Measurements from ENCODE around the gene M6PR.
"Not testable (repeated sequence)": the region's sequence is repeated elsewhere in the genome, so short reads cannot be mapped to it uniquely, and the experiment has no call there.

DNA sequence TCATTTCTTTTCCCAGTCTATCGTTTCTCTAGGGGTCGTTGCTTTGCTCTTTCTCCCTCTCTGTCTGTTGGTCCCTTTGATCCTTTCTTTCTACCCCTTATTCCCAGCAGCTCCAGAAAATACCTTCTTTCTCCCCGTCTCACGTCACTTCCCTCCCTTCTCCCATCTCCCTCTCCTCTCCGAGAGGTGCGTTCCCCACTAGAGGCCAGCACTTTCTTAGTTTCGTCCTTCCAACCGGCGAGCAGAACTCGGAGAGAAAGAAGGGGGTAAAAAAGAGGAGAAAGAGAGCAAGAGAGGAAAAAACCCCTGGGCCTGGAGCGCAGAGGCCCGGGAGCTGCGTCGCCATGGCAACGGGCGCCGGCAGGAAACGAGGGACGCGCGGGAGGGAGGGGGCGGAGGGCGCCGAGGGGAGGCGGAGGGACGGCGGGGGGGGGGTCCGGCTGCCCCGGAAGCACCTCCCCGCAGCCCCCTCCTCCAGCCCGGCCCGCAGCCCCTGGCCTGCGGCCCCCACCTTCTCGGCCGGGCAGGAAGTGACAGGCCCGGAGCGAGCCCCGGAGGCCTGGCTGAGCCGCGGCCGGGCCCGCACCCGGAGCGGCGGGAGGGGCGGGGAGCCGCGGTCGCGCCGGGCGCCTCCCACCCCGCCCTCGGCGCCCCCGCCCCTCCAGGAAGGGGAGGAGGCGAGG is 35.3 kb downstream of the M6PR start, which contains the start of gene PHC1:
- TF ChIP-seq, protein P1, sequence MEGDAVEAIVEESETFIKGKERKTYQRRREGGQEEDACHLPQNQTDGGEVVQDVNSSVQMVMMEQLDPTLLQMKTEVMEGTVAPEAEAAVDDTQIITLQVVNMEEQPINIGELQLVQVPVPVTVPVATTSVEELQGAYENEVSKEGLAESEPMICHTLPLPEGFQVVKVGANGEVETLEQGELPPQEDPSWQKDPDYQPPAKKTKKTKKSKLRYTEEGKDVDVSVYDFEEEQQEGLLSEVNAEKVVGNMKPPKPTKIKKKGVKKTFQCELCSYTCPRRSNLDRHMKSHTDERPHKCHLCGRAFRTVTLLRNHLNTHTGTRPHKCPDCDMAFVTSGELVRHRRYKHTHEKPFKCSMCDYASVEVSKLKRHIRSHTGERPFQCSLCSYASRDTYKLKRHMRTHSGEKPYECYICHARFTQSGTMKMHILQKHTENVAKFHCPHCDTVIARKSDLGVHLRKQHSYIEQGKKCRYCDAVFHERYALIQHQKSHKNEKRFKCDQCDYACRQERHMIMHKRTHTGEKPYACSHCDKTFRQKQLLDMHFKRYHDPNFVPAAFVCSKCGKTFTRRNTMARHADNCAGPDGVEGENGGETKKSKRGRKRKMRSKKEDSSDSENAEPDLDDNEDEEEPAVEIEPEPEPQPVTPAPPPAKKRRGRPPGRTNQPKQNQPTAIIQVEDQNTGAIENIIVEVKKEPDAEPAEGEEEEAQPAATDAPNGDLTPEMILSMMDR (IDR thresholded peaks at IDR 0.05; ENCODE audit: insufficient read depth, low read length): not testable (repeated sequence)
- TF ChIP-seq SPI1 (IDR thresholded peaks at IDR 0.05; ENCODE audit: borderline replicate concordance, low read depth); POLR2AphosphoS5 (IDR thresholded peaks at IDR 0.05; ENCODE audit: low read depth): not testable (repeated sequence)

Measured in HL-60 (cell line).